Tibial artery (tissue), 4 donors: ENCODE measurements around the gene C13orf46.

Experiments used
- DNase-seq, 2 donors: peaks; one replicate each; pipeline ENCODE4 v3.0.0-alpha.2; 2019
- H3K27ac ChIP-seq, 2 donors: fragments of 200-600 bp; sonication (generic) in 1 of 2; 1 replicate in 1 of 2; 2 replicates in 1 of 2; pipeline ENCODE4 v1.5.1; 2018 to 2019; ENCODE audit warnings: mild to moderate bottlenecking in 1 of 2
- H3K27me3 ChIP-seq, 2 donors: fragments of 200-600 bp; sonication (generic) in 1 of 2; one replicate each; pipeline versions ENCODE4 v1.5.1 to v1.6.0; 2016 to 2019
- H3K36me3 ChIP-seq, 3 donors: fragments of 200-600 bp; sonication (generic) in 2 of 3; one replicate each; pipeline ENCODE4 v1.5.1; 2016 to 2019; ENCODE audit warnings: mild to moderate bottlenecking in 2 of 3
- H3K4me1 ChIP-seq, 4 donors: fragments of 200-600 bp; sonication (generic) in 2 of 4; 1 replicate in 3 of 4; 2 replicates in 1 of 4; pipeline ENCODE4 v1.5.1; 2016 to 2019
- H3K4me3 ChIP-seq, 2 donors: fragments of 200-600 bp; sonication (generic) in 1 of 2; 1 replicate in 1 of 2; 2 replicates in 1 of 2; pipeline ENCODE4 v1.5.1; 2018 to 2019; ENCODE audit warnings: mild to moderate bottlenecking in 2 of 2
- H3K9me3 ChIP-seq, 3 donors: fragments of 200-600 bp; sonication (generic) in 1 of 3; one replicate each; pipeline ENCODE4 v1.5.1; 2016 to 2019
- CTCF ChIP-seq, 2 experiments: fragments of 200-600 bp in 1 of 2; fragments of 450-650 bp in 1 of 2; IDR thresholded peaks; one replicate each; pipeline ENCODE4 v1.5.1; 2017 to 2019; ENCODE audit warnings: antibody characterized with exemption in 2 of 2, mild to moderate bottlenecking in 1 of 2, moderate library complexity in 1 of 2
- intact Hi-C: fragments of 100-400 bp; cut with DNase I; formaldehyde crosslinking; loops from one replicate; pipeline ENCODE4 v1.15.0; 2023; ENCODE audit warnings: low total_unique reads

Gene C13orf46

GRCh38 chr13:114007566-114007965, 33.7 kb upstream of the C13orf46 start:
- DNase-seq, result peak; percentile 15 to 44
- no peak for TF ChIP-seq CTCF (IDR thresholded peaks at IDR 0.05)
- intact Hi-C loops, result no loop called here
- Histone ChIP-seq H3K27ac (no peak overlapping the region), H3K4me1 (no peaks in the 10 kb centered on the region), H3K36me3 (peaks cover 19 to 57% (median 43%) of the 10 kb centered on the region in 3 donors), H3K9me3 (no peaks in the 10 kb centered on the region), H3K27me3 (no peaks in the 10 kb centered on the region), H3K4me3 (no peak overlapping the region)

- intact Hi-C loops, result no loop called here
- no peak for TF ChIP-seq CTCF (IDR thresholded peaks at IDR 0.05)
- H3K4me3 ChIP-seq, result no peak overlapping the region
- H3K36me3 ChIP-seq, result peaks cover 19 to 57% (median 28%) of the 10 kb centered on the region in 3 donors
- H3K27ac ChIP-seq, result no peak overlapping the region
- no peaks in the 10 kb centered on the region for H3K4me1 ChIP-seq
- no peaks in the 10 kb centered on the region for H3K9me3 ChIP-seq
- DNase-seq, result no peak
- no peaks in the 10 kb centered on the region for H3K27me3 ChIP-seq
Observed at GRCh38 chr13:114005206-114005724, 31.4 kb upstream of the C13orf46 start.

GRCh38 chr13:114004420-114005205, 30.7 kb upstream of the C13orf46 start:
- intact Hi-C loops, result no loop called here
- no peak overlapping the region for H3K4me3 ChIP-seq
- H3K36me3 ChIP-seq, result peaks cover 14 to 52% (median 25%) of the 10 kb centered on the region in 3 donors
- H3K9me3 ChIP-seq, result no peaks in the 10 kb centered on the region
- H3K27ac ChIP-seq, result no peak overlapping the region
- TF ChIP-seq CTCF (IDR thresholded peaks at IDR 0.05), result no peak
- no peaks in the 10 kb centered on the region for H3K27me3 ChIP-seq
- H3K4me1 ChIP-seq, result no peaks in the 10 kb centered on the region
- DNase-seq, result peak; percentile 51 to 67

GRCh38 chr13:114002771-114003321, 29.0 kb upstream of the C13orf46 start:
- Histone ChIP-seq H3K4me1 (peaks cover 0 to 10% (median 5%) of the 10 kb centered on the region in 4 donors), H3K9me3 (no peaks in the 10 kb centered on the region), H3K27me3 (no peaks in the 10 kb centered on the region), H3K27ac (no peak overlapping the region), H3K36me3 (peaks cover 6 to 55% (median 20%) of the 10 kb centered on the region in 3 donors), H3K4me3 (no peak overlapping the region)
- no peak for TF ChIP-seq CTCF (IDR thresholded peaks at IDR 0.05)
- intact Hi-C loops, result no loop called here
- DNase-seq, result no peak

GRCh38 chr13:114002009-114002544, 28.2 kb upstream of the C13orf46 start:
- Histone ChIP-seq H3K27me3 (no peaks in the 10 kb centered on the region), H3K9me3 (no peaks in the 10 kb centered on the region), H3K27ac (no peak overlapping the region), H3K4me1 (peaks cover 0 to 13% (median 10%) of the 10 kb centered on the region in 4 donors), H3K4me3 (no peak overlapping the region), H3K36me3 (peaks cover 6 to 58% (median 20%) of the 10 kb centered on the region in 3 donors)
- intact Hi-C loops, result no loop called here
- TF ChIP-seq CTCF (IDR thresholded peaks at IDR 0.05), result no peak
- DNase-seq, result no peak
